Endothelial cell of umbilical vein (primary cell): ENCODE results near the gene TCP11L2. TPM values are rescaled to one million over a fixed set of nuclear protein-coding genes. Genes with fewer than 3 reads are reported as not detected.

Experiments used
- BruUV-seq: library from RNA; stranded (reverse); fragments of 400-500 nt; replicated peaks from 2 replicates; lab custom pipeline; 2021; lab: Mats Ljungman, UMichigan
- CTCF ChIA-PET: fragments of 300-600, 350-600 bp; sonication (Branson Sonifier 250); formaldehyde crosslinking; loops from one replicate; lab custom pipeline; 2021; ENCODE audit warnings: antibody characterized with exemption, inconsistent platforms; lab: Charles Lee
- POLR2A ChIA-PET: fragments of 300-600, 350-600 bp; sonication (Branson Sonifier 250); formaldehyde crosslinking; loops from one replicate; lab custom pipeline; 2021; ENCODE audit warnings: antibody characterized with exemption, inconsistent platforms; lab: Charles Lee
- DNase-seq: peaks from one replicate; pipeline ENCODE4 v3.0.0-alpha.2; 2011; ENCODE audit warnings: low read depth, low spot score
- FAIRE-seq: peaks from 2 replicates; lab custom pipeline; 2011; peaks lifted over from hg19 to GRCh38; lab: Jason Lieb, UNC
- H2AFZ ChIP-seq: 2 replicates; pipeline ENCODE4 v1.6.0; 2012; ENCODE audit warnings: low read depth, low read length, control low read depth, inconsistent platforms
- H3K27ac ChIP-seq: 2 replicates; pipeline ENCODE4 v1.5.1; 2011; ENCODE audit warnings: low read depth, mild to moderate bottlenecking, control low read depth, low read length, moderate library complexity; ENCODE audit not compliant: insufficient read depth
- H3K27me3 ChIP-seq, 2 experiments: 2 replicates each; pipeline versions ENCODE4 v1.6.0 to v1.6.1; 2011; ENCODE audit warnings: low read length in 2 of 2, mixed read lengths in 1 of 2; ENCODE audit not compliant: control insufficient read depth in 2 of 2, insufficient read depth in 2 of 2
- H3K36me3 ChIP-seq, 2 experiments: 2 replicates in 1 of 2; 3 replicates in 1 of 2; pipeline ENCODE4 v1.5.1; 2011; ENCODE audit warnings: low read length in 2 of 2, mild to moderate bottlenecking in 1 of 2, moderate library complexity in 1 of 2; ENCODE audit not compliant: control insufficient read depth in 2 of 2, insufficient read depth in 2 of 2; ENCODE audit errors: extremely low read depth in 1 of 2
- H3K4me1 ChIP-seq: 3 replicates; pipeline ENCODE4 v1.5.1; 2011; ENCODE audit warnings: mild to moderate bottlenecking, low read length; ENCODE audit not compliant: control insufficient read depth, insufficient read depth; ENCODE audit errors: extremely low read depth
- H3K4me2 ChIP-seq: 2 replicates; pipeline ENCODE4 v1.6.1; 2011; ENCODE audit warnings: low read length, control low read depth, mixed read lengths; ENCODE audit not compliant: insufficient read depth
- H3K4me3 ChIP-seq, 3 experiments: fragments of 200-600 bp in 1 of 3; sonication (generic), shearing (Covaris generic) in 1 of 3; replicated peaks in 1 of 3; 2 replicates each; pipeline ENCODE4 v1.5.1; 2011 to 2016; ENCODE audit warnings: control low read depth in 3 of 3, low read length in 3 of 3, mild to moderate bottlenecking in 2 of 3, inconsistent platforms in 1 of 3, low read depth in 1 of 3, moderate library complexity in 1 of 3; ENCODE audit not compliant: insufficient read depth in 1 of 3
- H3K79me2 ChIP-seq: 2 replicates; pipeline ENCODE4 v1.6.0; 2012; ENCODE audit warnings: low read length, inconsistent platforms; ENCODE audit not compliant: control insufficient read depth, insufficient read depth
- H3K9ac ChIP-seq: replicated peaks from 2 replicates; pipeline ENCODE3; 2011; ENCODE audit warnings: low read length, control low read depth; ENCODE audit not compliant: insufficient read depth; ENCODE audit errors: extremely low read depth
- H3K9me1 ChIP-seq: replicated peaks from 3 replicates; pipeline ENCODE4 v1.6.0; 2011; ENCODE audit warnings: mild to moderate bottlenecking, low read length; ENCODE audit not compliant: control insufficient read depth, insufficient read depth; ENCODE audit errors: extremely low read depth
- H3K9me3 ChIP-seq: replicated peaks from 2 replicates; pipeline ENCODE4 v1.5.1; 2012; ENCODE audit warnings: low read length, inconsistent platforms; ENCODE audit not compliant: control insufficient read depth, insufficient read depth
- H4K20me1 ChIP-seq: replicated peaks from 2 replicates; pipeline ENCODE3; 2011; ENCODE audit warnings: mild to moderate bottlenecking, low read length; ENCODE audit not compliant: control insufficient read depth, insufficient read depth; ENCODE audit errors: extremely low read depth
- CTCF ChIP-seq, 2 donors: IDR thresholded peaks; 1 replicate in 1 of 2; 2 replicates in 1 of 2; pipeline ENCODE4 v1.5.1; 2011; ENCODE audit warnings: low read length in 2 of 2, mild to moderate bottlenecking in 2 of 2, moderate library complexity in 2 of 2, control low read depth in 1 of 2, inconsistent platforms in 1 of 2, low read depth in 1 of 2; ENCODE audit not compliant: insufficient read depth in 1 of 2; ENCODE audit errors: extremely low read depth in 1 of 2
- FOS ChIP-seq: IDR thresholded peaks from 2 replicates; pipeline ENCODE4 v1.6.1; 2011; ENCODE audit warnings: mild to moderate bottlenecking, low read length, moderate library complexity, borderline replicate concordance; ENCODE audit not compliant: insufficient read depth
- GATA2 ChIP-seq: IDR thresholded peaks from 2 replicates; pipeline ENCODE4 v1.7.0; 2011; ENCODE audit warnings: low read depth, mild to moderate bottlenecking, moderate library complexity, mixed read lengths, low read length; ENCODE audit not compliant: insufficient read length, insufficient read depth
- JUN ChIP-seq: IDR thresholded peaks from 2 replicates; pipeline ENCODE4 v1.6.1; 2011; ENCODE audit warnings: borderline replicate concordance, low read depth; ENCODE audit not compliant: insufficient read length, insufficient read depth
- POLR2AphosphoS5 ChIP-seq: IDR thresholded peaks from 2 replicates; pipeline ENCODE4 v1.6.1; 2012; ENCODE audit warnings: low read depth, mild to moderate bottlenecking, control low read depth, low read length, moderate library complexity; ENCODE audit not compliant: insufficient read depth
- dilution Hi-C: fragments of 300-500 bp; cut with MboI; formaldehyde crosslinking; loops from one replicate; pipeline ENCODE4 v1.15.0; 2019; ENCODE audit warnings: low sequenced_read_pairs; ENCODE audit not compliant: extremely low pct_ligation_motif_present
- intact Hi-C: fragments of 100-400 bp; cut with micrococcal nuclease; formaldehyde crosslinking; loops from one replicate; pipeline ENCODE4 v1.10.0; 2022
- polyA plus RNA-seq, 4 experiments: library from polyadenylated mRNA; depleted of rRNA in 3 of 4; stranded (reverse) in 3 of 4; unstranded in 1 of 4; fragments of >200 nt; gene quantifications; 2 replicates each; pipeline versions ENCODE4 v1.2.1 to v1.2.3, GENCODE V29; 2011 to 2012; ENCODE audit warnings: missing spikeins in 1 of 4
- total RNA-seq: library from RNA; stranded (reverse); gene quantifications from 2 replicates; pipeline ENCODE4 v1.2.3, GENCODE V29; 2021

The TCP11L2 gene
- total and polyA plus RNA-seq, 2 donors (not counting 3 experiments of a cell fraction or from before 2014, with no cell fraction given), result 6.0 to 18.7 TPM

GRCh38 chr12:106296179-106296877 is 6.2 kb upstream of the TCP11L2 start:
- no peaks in the 10 kb centered on the region for H3K79me2 ChIP-seq
- H3K36me3 ChIP-seq, result no peaks in the 10 kb centered on the region
- DNase-seq, result no peak
- H3K27me3 ChIP-seq, result peaks cover 0 to 2% of the 10 kb centered on the region in 2 experiments
- H3K9ac ChIP-seq, result no peak overlapping the region
- ChIA-PET CTCF (interaction anchor here (1.1 to 3.6 kb wide), 5 partner anchors 14 to 70 kb away, joined by 3 to 20 read pairs (median 4); partner anchors contain the start of gene CKAP4), POLR2A (no interaction called here)
- H3K9me1 ChIP-seq, result no peaks in the 10 kb centered on the region
- dilution Hi-C loops (no loop called here), intact Hi-C loops (no loop called here)
- no peaks in the 10 kb centered on the region for H3K9me3 ChIP-seq
- H2AFZ ChIP-seq, result no peak overlapping the region
- FAIRE-seq, result no peak
- H3K4me3 ChIP-seq, result no peak overlapping the region
- no peak overlapping the region for H3K27ac ChIP-seq
- BruUV-seq, result no TSS peak
- H3K4me2 ChIP-seq, result no peak overlapping the region
- H3K4me1 ChIP-seq, result peaks cover 6% of the 10 kb centered on the region
- H4K20me1 ChIP-seq, result no peaks in the 10 kb centered on the region
- TF ChIP-seq GATA2 (no peak), FOS (peak; percentile 33), JUN (peak; percentile 21)

DNA sequence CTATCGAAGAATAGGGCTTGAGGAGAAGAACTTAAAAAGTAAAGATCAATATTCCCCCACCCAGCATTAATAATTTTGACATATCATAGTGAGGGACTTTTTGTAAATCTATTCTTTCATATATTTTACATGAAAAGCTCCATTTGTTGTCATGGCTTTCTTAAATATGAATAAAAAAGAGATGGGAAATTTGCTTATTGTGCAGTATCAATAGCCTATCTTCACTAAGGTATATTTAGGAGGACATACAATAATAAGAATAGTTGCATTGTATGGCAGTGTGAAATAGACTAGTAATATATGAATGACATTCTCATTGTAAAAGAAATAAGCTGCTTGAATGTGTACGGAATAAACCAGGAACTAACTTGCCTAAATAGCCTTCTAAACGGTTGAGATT is 5.5 kb upstream of the TCP11L2 start:
- Histone ChIP-seq H3K9ac (no peak overlapping the region), H3K27ac (no peak overlapping the region), H3K27me3 (peaks cover 0 to 2% of the 10 kb centered on the region in 2 experiments), H4K20me1 (no peaks in the 10 kb centered on the region), H3K4me3 (no peak overlapping the region), H2AFZ (no peak overlapping the region), H3K36me3 (no peaks in the 10 kb centered on the region), H3K9me1 (no peaks in the 10 kb centered on the region), H3K4me1 (peaks cover 11% of the 10 kb centered on the region), H3K79me2 (no peaks in the 10 kb centered on the region), H3K4me2 (no peak overlapping the region), H3K9me3 (no peaks in the 10 kb centered on the region)
- ChIA-PET CTCF (interaction anchor here (1.1 to 3.6 kb wide), 5 partner anchors 15 to 71 kb away, joined by 3 to 20 read pairs (median 3); no protein-coding TSS in a partner anchor), POLR2A (no interaction called here)
- no peak for FAIRE-seq
- TF ChIP-seq GATA2, result no peak
- TF ChIP-seq POLR2AphosphoS5, result no peak
- TF ChIP-seq CTCF (IDR thresholded peaks at IDR 0.05; ENCODE audit: extremely low read depth in 1 of 2, insufficient read depth in 1 of 2, low read depth in 1 of 2, low read length in 2 of 2), result no peak
- no TSS peak for BruUV-seq
- intact Hi-C loops, result no loop called here
- DNase-seq, result no peak
- dilution Hi-C loops, result no loop called here
